HepG2 (cell line): ENCODE results near the gene EPHX1. TPM values are rescaled to one million over a fixed set of nuclear protein-coding genes. Genes with fewer than 3 reads are reported as not detected.

Source experiments
- BCLAF1 ChIP-seq: fragments of 450-650 bp; IDR thresholded peaks from 2 replicates; pipeline ENCODE4 v1.6.1; 2017; ENCODE audit warnings: mild to moderate bottlenecking
- ESRRA ChIP-seq: sonication (generic); formaldehyde crosslinking; IDR thresholded peaks from 2 replicates; pipeline ENCODE4 v1.5.1; 2020; ENCODE audit warnings: mild to moderate bottlenecking, low read depth, missing genetic modification reagents
- FOXK2 ChIP-seq: fragments of 450-650 bp; IDR thresholded peaks from 2 replicates; pipeline ENCODE4 v1.6.1; 2016
- HOXA3 ChIP-seq: sonication (generic); formaldehyde crosslinking; IDR thresholded peaks from 2 replicates; pipeline ENCODE4 v1.5.0; 2020; ENCODE audit warnings: missing genetic modification reagents
- KDM4B ChIP-seq: sonication (generic); formaldehyde crosslinking; IDR thresholded peaks from 2 replicates; pipeline ENCODE4 v1.4.0; 2020; ENCODE audit warnings: missing genetic modification reagents
- MAFG ChIP-seq: sonication (generic); formaldehyde crosslinking; IDR thresholded peaks from 2 replicates; pipeline ENCODE4 v1.5.1; 2020; ENCODE audit warnings: mild to moderate bottlenecking, missing genetic modification reagents
- MIER3 ChIP-seq: IDR thresholded peaks from 2 replicates; pipeline ENCODE4 v1.6.1; 2016; ENCODE audit warnings: missing compliant biosample characterization, borderline replicate concordance
- PAF1 ChIP-seq: IDR thresholded peaks from 2 replicates; pipeline ENCODE4 v1.6.1; 2016; ENCODE audit warnings: missing genetic modification reagents, missing compliant biosample characterization
- POLR2A ChIP-seq, 2 experiments: IDR thresholded peaks; 2 replicates each; pipeline ENCODE4 v1.6.1; 2011; ENCODE audit warnings: low read depth in 2 of 2, low read length in 2 of 2, mild to moderate bottlenecking in 1 of 2, moderate library complexity in 1 of 2; ENCODE audit not compliant: insufficient read depth in 1 of 2
- RXRA ChIP-seq: sonication (generic); formaldehyde crosslinking; IDR thresholded peaks from 2 replicates; pipeline ENCODE4 v1.5.1; 2020; ENCODE audit warnings: missing genetic modification reagents
- SNAI1 ChIP-seq: sonication (generic); formaldehyde crosslinking; IDR thresholded peaks from 2 replicates; pipeline ENCODE4 v1.5.0; 2020; ENCODE audit warnings: mild to moderate bottlenecking, missing genetic modification reagents, borderline replicate concordance
- STAT6 ChIP-seq: sonication (generic); formaldehyde crosslinking; IDR thresholded peaks from 2 replicates; pipeline ENCODE4 v1.4.0; 2020; ENCODE audit warnings: missing genetic modification reagents, mild to moderate bottlenecking, borderline replicate concordance
- SUZ12 ChIP-seq: fragments of 150-350 bp; IDR thresholded peaks from 2 replicates; pipeline ENCODE4 v1.6.1; 2014; ENCODE audit warnings: low read depth, low read length
- TBX2 ChIP-seq: sonication (generic); formaldehyde crosslinking; IDR thresholded peaks from 2 replicates; pipeline ENCODE4 v1.5.0; 2020; ENCODE audit warnings: missing genetic modification reagents, mild to moderate bottlenecking, borderline replicate concordance
- TEAD2 ChIP-seq: sonication (generic); formaldehyde crosslinking; IDR thresholded peaks from 2 replicates; pipeline ENCODE4 v1.9.0; 2021; ENCODE audit warnings: missing genetic modification reagents
- TGIF2 ChIP-seq: IDR thresholded peaks from 2 replicates; pipeline ENCODE4 v1.6.1; 2016; ENCODE audit warnings: control low read depth, missing compliant biosample characterization
- TRIM22 ChIP-seq: fragments of 450-650 bp; IDR thresholded peaks from 2 replicates; pipeline ENCODE4 v1.6.1; 2017
- TRIM24 ChIP-seq: sonication (generic); formaldehyde crosslinking; IDR thresholded peaks from 2 replicates; pipeline ENCODE4 v1.8.0; 2022; ENCODE audit warnings: mild to moderate bottlenecking, missing genetic modification reagents
- ZKSCAN1 ChIP-seq: fragments of 150-350 bp; IDR thresholded peaks from 2 replicates; pipeline ENCODE4 v1.6.1; 2014; ENCODE audit warnings: low read length
- ZNF430 ChIP-seq: sonication (generic); formaldehyde crosslinking; IDR thresholded peaks from 2 replicates; pipeline ENCODE4 v1.9.0; 2021; ENCODE audit warnings: mild to moderate bottlenecking, missing genetic modification reagents
- ZNF607 ChIP-seq: sonication (generic); formaldehyde crosslinking; IDR thresholded peaks from 2 replicates; pipeline ENCODE4 v1.5.1; 2020; ENCODE audit warnings: missing genetic modification reagents, mild to moderate bottlenecking, borderline replicate concordance
- polyA plus RNA-seq, 8 experiments: library from polyadenylated mRNA; depleted of rRNA in 3 of 8; stranded (reverse) in 7 of 8; unstranded in 1 of 8; fragments of >200 nt; fragmentation: Illumina TruSeq in 4 of 8; extraction: Trizol in 4 of 8; gene quantifications; 2 replicates each; pipeline versions ENCODE4 v1.2.1 to v1.2.3, GENCODE V29; 2011 to 2016; ENCODE audit warnings: low read depth in 4 of 8, missing spikeins in 1 of 8, mixed read lengths in 1 of 8; ENCODE audit not compliant: insufficient read depth in 1 of 8
- total RNA-seq, 5 experiments: library from RNA; depleted of rRNA; stranded (reverse); fragments of >200 nt; fragmentation: Illumina TruSeq; extraction: Trizol; gene quantifications; 2 replicates each; pipeline ENCODE4 v1.2.3, GENCODE V29; 2016; ENCODE audit warnings: low read depth in 1 of 5
- TF ChIP-seq, protein P1 (sequence below): sonication (generic); formaldehyde crosslinking; IDR thresholded peaks from 2 replicates; pipeline ENCODE4 v1.8.1; 2022; ENCODE audit warnings: low read depth, mild to moderate bottlenecking, missing genetic modification reagents

Gene EPHX1
- total and polyA plus RNA-seq, 2 of the 13 experiments (the other 11 are each of a cell fraction or from before 2014, with no cell fraction given) = 27.7 to 36.5 TPM

DNA sequence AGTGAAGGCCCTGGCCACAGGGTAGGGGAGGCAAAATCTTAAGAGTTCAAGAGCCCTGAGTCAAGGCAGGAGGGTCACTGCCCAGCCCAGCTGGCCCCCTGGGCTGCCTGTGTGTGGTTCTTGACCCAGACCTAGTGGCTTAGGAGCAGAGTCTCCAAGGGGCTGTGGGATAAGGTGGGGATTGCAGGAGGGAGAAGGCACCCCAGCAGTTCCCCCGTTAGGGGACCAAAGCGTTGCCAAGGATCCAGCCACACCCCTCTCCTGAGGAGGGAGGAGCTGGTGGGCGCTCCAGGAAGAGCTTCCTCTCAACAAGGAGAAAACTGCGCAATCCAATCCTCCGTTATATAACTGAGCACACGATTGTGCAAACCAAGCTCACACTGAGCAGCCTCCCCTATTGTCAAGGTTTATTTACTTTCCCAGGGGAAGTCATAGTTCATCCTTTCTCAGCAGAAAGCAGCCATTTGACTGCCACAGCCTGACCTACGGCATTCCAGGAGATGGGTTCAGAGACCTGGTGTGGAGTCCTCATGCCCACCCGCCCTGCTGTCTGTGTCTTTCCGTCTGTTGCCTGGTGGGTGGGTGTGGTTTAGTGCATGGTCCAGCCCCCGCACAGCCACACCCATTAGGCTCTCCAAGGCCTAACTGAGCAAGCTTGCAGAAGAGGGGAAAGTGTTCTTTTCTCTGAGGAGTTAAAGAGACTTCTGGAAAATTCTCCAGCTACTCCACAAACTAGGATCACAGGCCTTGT lies 3.5 kb downstream of the EPHX1 start (continued):
- TF ChIP-seq, protein P1, sequence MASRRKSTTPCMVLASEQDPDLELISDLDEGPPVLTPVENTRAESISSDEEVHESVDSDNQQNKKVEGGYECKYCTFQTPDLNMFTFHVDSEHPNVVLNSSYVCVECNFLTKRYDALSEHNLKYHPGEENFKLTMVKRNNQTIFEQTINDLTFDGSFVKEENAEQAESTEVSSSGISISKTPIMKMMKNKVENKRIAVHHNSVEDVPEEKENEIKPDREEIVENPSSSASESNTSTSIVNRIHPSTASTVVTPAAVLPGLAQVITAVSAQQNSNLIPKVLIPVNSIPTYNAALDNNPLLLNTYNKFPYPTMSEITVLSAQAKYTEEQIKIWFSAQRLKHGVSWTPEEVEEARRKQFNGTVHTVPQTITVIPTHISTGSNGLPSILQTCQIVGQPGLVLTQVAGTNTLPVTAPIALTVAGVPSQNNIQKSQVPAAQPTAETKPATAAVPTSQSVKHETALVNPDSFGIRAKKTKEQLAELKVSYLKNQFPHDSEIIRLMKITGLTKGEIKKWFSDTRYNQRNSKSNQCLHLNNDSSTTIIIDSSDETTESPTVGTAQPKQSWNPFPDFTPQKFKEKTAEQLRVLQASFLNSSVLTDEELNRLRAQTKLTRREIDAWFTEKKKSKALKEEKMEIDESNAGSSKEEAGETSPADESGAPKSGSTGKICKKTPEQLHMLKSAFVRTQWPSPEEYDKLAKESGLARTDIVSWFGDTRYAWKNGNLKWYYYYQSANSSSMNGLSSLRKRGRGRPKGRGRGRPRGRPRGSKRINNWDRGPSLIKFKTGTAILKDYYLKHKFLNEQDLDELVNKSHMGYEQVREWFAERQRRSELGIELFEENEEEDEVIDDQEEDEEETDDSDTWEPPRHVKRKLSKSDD (CRISPR knock-in tag) = peak; percentile 63; the same call in 1 of the 2 replicates
- TF ChIP-seq KDM4B (CRISPR knock-in tag) (peak; percentile 49; the same call in 1 of the 2 replicates), TBX2 (CRISPR knock-in tag) (peak; percentile 95), BCLAF1 (no peak), ZNF607 (peak; percentile 74), SUZ12 (no peak), TGIF2 (CRISPR knock-in tag) (peak; percentile 74; the same call in 1 of the 2 replicates), FOXK2 (peak; percentile 89), ZNF430 (CRISPR knock-in tag) (peak; percentile 96), HOXA3 (CRISPR knock-in tag) (peak; percentile 95), STAT6 (CRISPR knock-in tag) (peak; percentile 82), MIER3 (CRISPR knock-in tag) (peak; percentile 97), ESRRA (peak; percentile 87), TEAD2 (CRISPR knock-in tag) (0 out of 2 replicates have a peak, but pooled peaks have one; percentile 23), SNAI1 (CRISPR knock-in tag) (0 out of 2 replicates have a peak, but pooled peaks have one; percentile 59), MAFG (CRISPR knock-in tag) (no peak), RXRA (peak; percentile 97), POLR2A (IDR thresholded peaks at IDR 0.05; ENCODE audit: insufficient read depth in 1 of 2, low read depth in 2 of 2, low read length in 2 of 2) (peak; percentile 10 to 43; a peak in 1 of 4 replicates), TRIM22 (no peak), PAF1 (no peak), ZKSCAN1 (peak; percentile 55; the same call in 1 of the 2 replicates), TRIM24 (CRISPR knock-in tag) (peak; percentile 97)
